Loucy (cell line): ENCODE measurements around the gene CSTPP1.

ENCODE experiments used
- CTCF ChIP-seq: fragments of 200-600 bp; sonication (generic); conservative IDR thresholded peaks from 2 replicates; pipeline ENCODE4 v1.5.1; 2014; ENCODE audit warnings: mild to moderate bottlenecking, antibody characterized with exemption, low read length
- EZH2phosphoT487 ChIP-seq: fragments of 200-600 bp; IDR thresholded peaks from 2 replicates; pipeline ENCODE4 v1.6.1; 2018; ENCODE audit warnings: antibody characterized with exemption, mild to moderate bottlenecking, moderate library complexity, borderline replicate concordance

- TF ChIP-seq CTCF (no peak), EZH2phosphoT487 (no peak)
Observed at GRCh38 chr11:47136921-47137320, 200.4 kb downstream of the CSTPP1 start.
